MM.1S (cell line): ENCODE measurements around the gene OR8B4.

Source experiments
- DNase-seq: peaks from one replicate; pipeline ENCODE4 v3.0.0-alpha.2; 2015
- H2AFZ ChIP-seq: fragments of 300-600 bp; sonication (generic); 2 replicates; pipeline ENCODE4 v1.6.0; 2016; ENCODE audit warnings: antibody characterized with exemption, low read length
- H3F3A ChIP-seq: fragments of 300-600 bp; sonication (generic); 2 replicates; pipeline ENCODE4 v1.6.1; 2016; ENCODE audit warnings: mild to moderate bottlenecking, antibody characterized with exemption, low read length, moderate library complexity, mixed read lengths; ENCODE audit not compliant: insufficient read depth
- H3K27ac ChIP-seq: fragments of 300-600 bp; sonication (generic); 2 replicates; pipeline ENCODE4 v1.5.1; 2016; ENCODE audit warnings: mild to moderate bottlenecking, low read length
- H3K27me3 ChIP-seq: fragments of 300-600 bp; sonication (generic); replicated peaks from 2 replicates; pipeline ENCODE4 v1.6.0; 2016; ENCODE audit warnings: low read length; ENCODE audit not compliant: insufficient read depth
- H3K36me3 ChIP-seq: fragments of 300-600 bp; sonication (generic); replicated peaks from 2 replicates; pipeline ENCODE4 v1.6.1; 2016; ENCODE audit warnings: mild to moderate bottlenecking, low read length, mixed read lengths; ENCODE audit not compliant: insufficient read depth
- H3K4me1 ChIP-seq: fragments of 300-600 bp; sonication (generic); 2 replicates; pipeline ENCODE4 v1.6.1; 2016; ENCODE audit warnings: low read length, mixed read lengths
- H3K4me2 ChIP-seq: fragments of 300-600 bp; sonication (generic); 2 replicates; pipeline ENCODE4 v1.6.0; 2016; ENCODE audit warnings: low read depth, low read length
- H3K4me3 ChIP-seq: fragments of 300-600 bp; sonication (generic); 2 replicates; pipeline ENCODE4 v1.5.1; 2016; ENCODE audit warnings: low read length, mixed read lengths
- H3K79me2 ChIP-seq: fragments of 300-600 bp; sonication (generic); 2 replicates; pipeline ENCODE4 v1.6.1; 2016; ENCODE audit warnings: mixed run types, low read length, mixed read lengths
- H3K9ac ChIP-seq: fragments of 300-600 bp; sonication (generic); 2 replicates; pipeline ENCODE4 v1.6.1; 2016; ENCODE audit warnings: low read length, mixed read lengths
- H3K9me2 ChIP-seq: fragments of 300-600 bp; sonication (generic); replicated peaks from 2 replicates; pipeline ENCODE4 v1.6.1; 2016; ENCODE audit warnings: mild to moderate bottlenecking, low read length, mixed read lengths; ENCODE audit not compliant: insufficient read depth
- H3K9me3 ChIP-seq: fragments of 300-600 bp; sonication (generic); replicated peaks from 2 replicates; pipeline ENCODE4 v1.6.1; 2016; ENCODE audit warnings: mild to moderate bottlenecking, low read length, mixed read lengths; ENCODE audit not compliant: insufficient read depth
- H4K20me1 ChIP-seq: fragments of 300-600 bp; sonication (generic); 2 replicates; pipeline ENCODE4 v1.6.1; 2016; ENCODE audit warnings: mild to moderate bottlenecking, low read length, moderate library complexity, mixed read lengths; ENCODE audit not compliant: insufficient read depth
- EZH2 ChIP-seq: fragments of 300-600 bp; sonication (generic); optimal IDR thresholded peaks from 2 replicates; pipeline ENCODE3; 2017; ENCODE audit warnings: low read depth, mild to moderate bottlenecking, antibody characterized with exemption, low read length, mixed read lengths
- EZH2phosphoT487 ChIP-seq: fragments of 300-600 bp; sonication (generic); IDR thresholded peaks from 2 replicates; pipeline ENCODE4 v1.6.1; 2018; ENCODE audit warnings: antibody characterized with exemption, low read length
- TF ChIP-seq, protein P1 (sequence below): fragments of 300-600 bp; sonication (generic); IDR thresholded peaks from 2 replicates; pipeline ENCODE4 v1.5.1; 2016; ENCODE audit warnings: antibody characterized with exemption, low read length, mixed read lengths

Gene OR8B4

GRCh38 chr11:124470561-124471227, 46.0 kb upstream of the OR8B4 start:
- Histone ChIP-seq H3K4me2 (no peak overlapping the region), H3K27ac (no peak overlapping the region), H3F3A (no peaks in the 10 kb centered on the region), H3K27me3 (no peaks in the 10 kb centered on the region), H3K9me2 (no peaks in the 10 kb centered on the region), H2AFZ (no peak overlapping the region), H3K9ac (no peak overlapping the region), H3K4me1 (no peaks in the 10 kb centered on the region), H3K4me3 (no peak overlapping the region), H4K20me1 (no peaks in the 10 kb centered on the region), H3K79me2 (no peaks in the 10 kb centered on the region), H3K9me3 (no peaks in the 10 kb centered on the region), H3K36me3 (no peaks in the 10 kb centered on the region)
- DNase-seq, result no peak
- TF ChIP-seq, protein P1, sequence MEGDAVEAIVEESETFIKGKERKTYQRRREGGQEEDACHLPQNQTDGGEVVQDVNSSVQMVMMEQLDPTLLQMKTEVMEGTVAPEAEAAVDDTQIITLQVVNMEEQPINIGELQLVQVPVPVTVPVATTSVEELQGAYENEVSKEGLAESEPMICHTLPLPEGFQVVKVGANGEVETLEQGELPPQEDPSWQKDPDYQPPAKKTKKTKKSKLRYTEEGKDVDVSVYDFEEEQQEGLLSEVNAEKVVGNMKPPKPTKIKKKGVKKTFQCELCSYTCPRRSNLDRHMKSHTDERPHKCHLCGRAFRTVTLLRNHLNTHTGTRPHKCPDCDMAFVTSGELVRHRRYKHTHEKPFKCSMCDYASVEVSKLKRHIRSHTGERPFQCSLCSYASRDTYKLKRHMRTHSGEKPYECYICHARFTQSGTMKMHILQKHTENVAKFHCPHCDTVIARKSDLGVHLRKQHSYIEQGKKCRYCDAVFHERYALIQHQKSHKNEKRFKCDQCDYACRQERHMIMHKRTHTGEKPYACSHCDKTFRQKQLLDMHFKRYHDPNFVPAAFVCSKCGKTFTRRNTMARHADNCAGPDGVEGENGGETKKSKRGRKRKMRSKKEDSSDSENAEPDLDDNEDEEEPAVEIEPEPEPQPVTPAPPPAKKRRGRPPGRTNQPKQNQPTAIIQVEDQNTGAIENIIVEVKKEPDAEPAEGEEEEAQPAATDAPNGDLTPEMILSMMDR, result no peak
- TF ChIP-seq EZH2phosphoT487, result no peak
- TF ChIP-seq EZH2, result no peak

GRCh38 chr11:124467381-124467927, 42.8 kb upstream of the OR8B4 start:
- H3K79me2 ChIP-seq, result no peaks in the 10 kb centered on the region
- no peak overlapping the region for H2AFZ ChIP-seq
- H3K4me1 ChIP-seq, result no peaks in the 10 kb centered on the region
- no peak overlapping the region for H3K4me3 ChIP-seq
- no peaks in the 10 kb centered on the region for H3K36me3 ChIP-seq
- no peak overlapping the region for H3K9ac ChIP-seq
- no peaks in the 10 kb centered on the region for H3F3A ChIP-seq
- DNase-seq, result no peak
- no peaks in the 10 kb centered on the region for H4K20me1 ChIP-seq
- TF ChIP-seq EZH2phosphoT487 (no peak), EZH2 (no peak)
- H3K9me2 ChIP-seq, result no peaks in the 10 kb centered on the region
- no peaks in the 10 kb centered on the region for H3K9me3 ChIP-seq
- H3K4me2 ChIP-seq, result no peak overlapping the region
- H3K27ac ChIP-seq, result no peak overlapping the region
- no peaks in the 10 kb centered on the region for H3K27me3 ChIP-seq

GRCh38 chr11:124465368-124465767, 40.7 kb upstream of the OR8B4 start:
- H2AFZ ChIP-seq, result no peak overlapping the region
- TF ChIP-seq EZH2phosphoT487 (no peak), EZH2 (no peak)
- TF ChIP-seq, protein P1, result no peak

DNA sequence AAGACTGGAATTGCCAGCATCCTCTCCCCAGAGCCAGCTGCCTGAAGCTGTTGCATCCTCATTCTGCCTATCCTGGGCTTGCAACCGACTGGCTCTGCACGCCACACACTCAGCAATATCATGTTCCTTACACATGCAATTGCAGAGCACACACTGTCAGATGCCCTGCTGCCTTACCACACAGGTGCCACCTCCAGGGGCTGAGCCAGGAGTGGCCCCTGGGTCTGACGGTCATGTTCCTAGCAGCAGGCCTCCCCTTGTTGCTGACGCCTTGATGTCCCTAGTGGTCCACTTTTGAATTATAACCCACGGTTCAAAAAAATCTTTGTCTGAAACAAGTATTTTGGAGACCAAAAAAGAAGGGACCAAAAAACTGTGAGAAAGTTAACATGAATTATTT, 39.3 kb upstream of the OR8B4 start:
- H3K79me2 ChIP-seq, result no peaks in the 10 kb centered on the region
- no peak for DNase-seq
- no peaks in the 10 kb centered on the region for H4K20me1 ChIP-seq
- no peak overlapping the region for H3K4me3 ChIP-seq
- no peak overlapping the region for H3K27ac ChIP-seq
- no peak overlapping the region for H2AFZ ChIP-seq
- no peaks in the 10 kb centered on the region for H3K9me2 ChIP-seq
- no peaks in the 10 kb centered on the region for H3K27me3 ChIP-seq
- no peaks in the 10 kb centered on the region for H3K36me3 ChIP-seq
- H3K9ac ChIP-seq, result no peak overlapping the region
- no peaks in the 10 kb centered on the region for H3F3A ChIP-seq
- no peaks in the 10 kb centered on the region for H3K9me3 ChIP-seq
- H3K4me1 ChIP-seq, result no peaks in the 10 kb centered on the region
- H3K4me2 ChIP-seq, result no peak overlapping the region
- TF ChIP-seq EZH2phosphoT487 (no peak), EZH2 (no peak)

More at GRCh38 chr11:124465368-124465767, 40.7 kb upstream of the OR8B4 start:
- Histone ChIP-seq H3K79me2 (no peaks in the 10 kb centered on the region), H3K4me1 (no peaks in the 10 kb centered on the region), H3K4me2 (no peak overlapping the region), H3K9ac (no peak overlapping the region), H3K9me3 (no peaks in the 10 kb centered on the region), H3K27ac (no peak overlapping the region), H3K36me3 (no peaks in the 10 kb centered on the region), H4K20me1 (no peaks in the 10 kb centered on the region), H3K4me3 (no peak overlapping the region), H3K9me2 (no peaks in the 10 kb centered on the region), H3F3A (no peaks in the 10 kb centered on the region), H3K27me3 (no peaks in the 10 kb centered on the region)
- DNase-seq, result no peak
